Heart left ventricle (tissue), 13 donors: ENCODE results near the gene RPS29.

Experiments used
- POLR2A ChIP-seq, 2 donors: fragments of 450-650 bp; IDR thresholded peaks; one replicate each; pipeline ENCODE4 v1.6.1; 2017; ENCODE audit warnings: antibody characterized with exemption in 2 of 2, mild to moderate bottlenecking in 2 of 2, moderate library complexity in 2 of 2
- TF ChIP-seq, protein P1 (sequence below), 12 donors: fragments of 200-600 bp; sonication (generic) in 4 of 12; IDR thresholded peaks; one replicate each; pipeline versions ENCODE4 v1.5.0 to v1.8.0; 2018 to 2022; ENCODE audit warnings: antibody characterized with exemption in 12 of 12, mild to moderate bottlenecking in 5 of 12
- donor health status: ischemic (EF 13 %, LVEDD 7.1; RV severe dilation, severe dysfunction).
- donor health status: DM: no; HTN: yes; CAD: no.
- donor health status: DM: no; HTN: no; CAD: no.
- donor health status: ischemic (EF 25% LVEDD 6.9; RV normal size, moderate dysfunction).
- donor health status: ischemic (EF 25% LVEDD 5.7; RV mildly dilated, moderate dysfunction).
- donor health status: ischemic (EF 35%, LVEDD 5.7; RV mildly dilated, moderate dysfunction).
- donor health status: nonischemic (EF 11% LVEDD 7.7; RV severe dilation, severe dysfunction).
- donor health status: DM: yes; HTN: yes; CAD: no.
- donor health status: PGD.
- donor health status: ischemic (EF 29% LVEDD 5.4; RV normal size, mild dysfunction).
- donor health status: nonischemic (EF 23%, LVEDD 6.1; RV moderate dilation, normal function).

GRCh38 chr14:49545716-49546115 lies 40.5 kb downstream of the RPS29 start:
- TF ChIP-seq, protein P1, sequence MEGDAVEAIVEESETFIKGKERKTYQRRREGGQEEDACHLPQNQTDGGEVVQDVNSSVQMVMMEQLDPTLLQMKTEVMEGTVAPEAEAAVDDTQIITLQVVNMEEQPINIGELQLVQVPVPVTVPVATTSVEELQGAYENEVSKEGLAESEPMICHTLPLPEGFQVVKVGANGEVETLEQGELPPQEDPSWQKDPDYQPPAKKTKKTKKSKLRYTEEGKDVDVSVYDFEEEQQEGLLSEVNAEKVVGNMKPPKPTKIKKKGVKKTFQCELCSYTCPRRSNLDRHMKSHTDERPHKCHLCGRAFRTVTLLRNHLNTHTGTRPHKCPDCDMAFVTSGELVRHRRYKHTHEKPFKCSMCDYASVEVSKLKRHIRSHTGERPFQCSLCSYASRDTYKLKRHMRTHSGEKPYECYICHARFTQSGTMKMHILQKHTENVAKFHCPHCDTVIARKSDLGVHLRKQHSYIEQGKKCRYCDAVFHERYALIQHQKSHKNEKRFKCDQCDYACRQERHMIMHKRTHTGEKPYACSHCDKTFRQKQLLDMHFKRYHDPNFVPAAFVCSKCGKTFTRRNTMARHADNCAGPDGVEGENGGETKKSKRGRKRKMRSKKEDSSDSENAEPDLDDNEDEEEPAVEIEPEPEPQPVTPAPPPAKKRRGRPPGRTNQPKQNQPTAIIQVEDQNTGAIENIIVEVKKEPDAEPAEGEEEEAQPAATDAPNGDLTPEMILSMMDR (IDR thresholded peaks at IDR 0.05): no peak
- TF ChIP-seq POLR2A (IDR thresholded peaks at IDR 0.05): no peak
